SH-SY5Y (cell line): ENCODE data around the gene PPA2.

Experiments used
- GATA2 ChIP-seq: IDR thresholded peaks from 2 replicates; pipeline ENCODE4 v1.6.1; 2011; ENCODE audit warnings: mild to moderate bottlenecking, low read depth, low read length
- GATA3 ChIP-seq: IDR thresholded peaks from 2 replicates; pipeline ENCODE4 v1.6.1; 2011; ENCODE audit warnings: low read depth, mild to moderate bottlenecking, low read length, moderate library complexity

PPA2 gene

DNA sequence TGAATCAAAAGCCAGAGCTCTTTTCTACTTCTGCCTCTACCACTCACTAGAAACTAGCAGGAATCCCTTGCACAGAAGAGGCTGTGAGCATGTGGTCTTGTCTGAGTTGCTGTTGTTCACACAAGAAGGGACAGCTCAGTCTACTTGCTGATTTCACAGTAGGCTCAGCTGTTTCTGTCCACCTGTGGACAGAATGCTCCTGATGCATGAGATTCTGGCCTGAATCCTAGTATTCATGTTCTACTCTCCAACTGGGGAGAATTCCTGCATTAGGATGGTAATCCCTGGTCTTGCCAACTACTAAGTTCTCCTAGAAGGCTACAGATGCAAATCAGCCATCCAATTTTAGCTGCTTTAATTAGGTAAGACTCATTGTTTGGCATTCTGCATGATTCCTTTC, 112.8 kb downstream of the PPA2 start:
- TF ChIP-seq GATA3 = no peak
- no peak for TF ChIP-seq GATA2

GRCh38 chr4:105357258-105357980, 116.4 kb downstream of the PPA2 start:
- TF ChIP-seq GATA2 = peak; percentile 38; the same call in 1 of the 2 replicates
- peak; percentile 54 for TF ChIP-seq GATA3

DNA sequence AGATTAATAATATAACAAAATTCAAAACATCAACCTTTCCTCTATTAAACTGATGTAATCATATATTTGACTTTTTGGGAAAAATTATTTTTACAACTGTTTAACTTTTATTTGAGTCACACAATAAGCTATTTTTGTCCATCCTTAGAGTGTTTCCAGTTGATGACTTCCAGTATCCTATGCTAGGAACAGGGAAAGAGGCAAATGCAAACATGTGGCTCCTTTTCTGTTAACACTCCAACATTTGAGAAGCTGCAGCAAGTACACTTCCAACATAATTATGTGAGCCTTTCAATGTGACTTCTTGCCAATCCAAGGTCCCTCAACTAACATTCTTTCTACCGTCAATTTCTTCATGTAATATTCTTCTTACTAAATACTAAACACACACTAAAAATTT, 117.7 kb downstream of the PPA2 start:
- TF ChIP-seq GATA2 = no peak
- TF ChIP-seq GATA3 = no peak

DNA sequence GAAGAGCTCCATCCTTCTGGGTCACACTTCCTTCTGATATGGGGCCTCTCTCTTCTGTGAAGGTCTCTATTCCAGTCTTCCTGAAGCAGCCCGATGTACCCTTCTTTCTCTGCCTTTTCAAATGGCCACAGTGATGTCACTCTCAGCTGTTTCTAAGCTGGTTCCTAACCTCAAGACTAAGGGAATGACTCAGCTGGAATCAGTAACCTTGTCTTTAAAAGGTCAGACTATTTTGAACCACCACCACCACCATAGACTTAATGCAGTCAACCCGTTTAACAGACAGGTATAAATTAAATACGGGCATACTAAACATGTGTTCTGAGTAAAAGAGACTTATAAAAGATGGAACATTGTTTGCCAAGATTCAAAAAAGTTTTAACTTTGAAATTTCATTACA, 121.0 kb downstream of the PPA2 start:
- no peak for TF ChIP-seq GATA2
- no peak for TF ChIP-seq GATA3

DNA sequence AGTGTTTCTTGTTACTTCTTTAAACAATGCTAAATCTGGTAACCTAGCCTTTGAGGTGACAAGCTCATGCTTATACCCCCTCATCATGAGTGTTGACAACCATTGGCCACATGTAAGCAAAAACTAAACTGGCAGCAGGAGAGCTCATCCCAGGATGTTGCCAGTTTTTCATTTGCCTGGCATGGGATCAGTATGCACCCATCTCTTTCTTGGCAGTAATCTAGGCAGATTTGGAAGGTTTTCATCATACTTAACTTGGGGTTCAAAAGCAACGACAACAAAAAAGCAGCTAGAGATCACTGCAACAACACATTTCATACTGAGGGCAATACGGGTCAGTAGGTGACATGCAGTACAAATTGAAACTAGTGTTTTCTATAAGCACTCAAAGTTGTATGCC, 122.0 kb downstream of the PPA2 start:
- no peak for TF ChIP-seq GATA2
- no peak for TF ChIP-seq GATA3

GRCh38 chr4:105350859-105351490, 122.9 kb downstream of the PPA2 start:
- TF ChIP-seq GATA2 = no peak
- TF ChIP-seq GATA3 = no peak

- no peak for TF ChIP-seq GATA3
- TF ChIP-seq GATA2 = no peak
Measured at GRCh38 chr4:105348719-105349118, 125.1 kb downstream of the PPA2 start.

DNA sequence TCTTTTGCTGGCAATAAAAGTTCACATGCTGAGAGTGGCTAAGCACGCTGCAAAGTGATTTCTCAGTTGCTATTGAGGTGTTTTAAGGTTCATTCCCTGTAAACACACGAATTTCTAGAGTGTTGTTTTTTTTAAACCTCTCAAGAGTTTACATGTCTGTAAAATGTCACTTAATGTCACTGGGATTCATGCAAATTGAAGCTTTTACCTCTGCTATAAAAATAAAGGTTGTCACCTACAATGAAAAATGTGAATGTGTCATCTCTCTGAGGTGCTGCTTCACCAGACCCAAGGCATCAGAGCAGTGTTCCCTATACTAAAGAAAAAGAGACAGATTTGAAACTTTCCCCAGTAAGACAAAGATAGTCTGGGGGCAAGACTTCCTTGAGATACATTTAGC, 127.0 kb downstream of the PPA2 start:
- TF ChIP-seq GATA3 (no peak), GATA2 (no peak)

- no peak for TF ChIP-seq GATA3
- TF ChIP-seq GATA2 = no peak
Measured at GRCh38 chr4:105345838-105346237, 128.0 kb downstream of the PPA2 start.

- TF ChIP-seq GATA3 = no peak
- peak; percentile 43 for TF ChIP-seq GATA2
Measured at GRCh38 chr4:105345358-105345757, 128.5 kb downstream of the PPA2 start.

GRCh38 chr4:105344141-105344540, 129.7 kb downstream of the PPA2 start:
- TF ChIP-seq GATA3 (no peak), GATA2 (no peak)

DNA sequence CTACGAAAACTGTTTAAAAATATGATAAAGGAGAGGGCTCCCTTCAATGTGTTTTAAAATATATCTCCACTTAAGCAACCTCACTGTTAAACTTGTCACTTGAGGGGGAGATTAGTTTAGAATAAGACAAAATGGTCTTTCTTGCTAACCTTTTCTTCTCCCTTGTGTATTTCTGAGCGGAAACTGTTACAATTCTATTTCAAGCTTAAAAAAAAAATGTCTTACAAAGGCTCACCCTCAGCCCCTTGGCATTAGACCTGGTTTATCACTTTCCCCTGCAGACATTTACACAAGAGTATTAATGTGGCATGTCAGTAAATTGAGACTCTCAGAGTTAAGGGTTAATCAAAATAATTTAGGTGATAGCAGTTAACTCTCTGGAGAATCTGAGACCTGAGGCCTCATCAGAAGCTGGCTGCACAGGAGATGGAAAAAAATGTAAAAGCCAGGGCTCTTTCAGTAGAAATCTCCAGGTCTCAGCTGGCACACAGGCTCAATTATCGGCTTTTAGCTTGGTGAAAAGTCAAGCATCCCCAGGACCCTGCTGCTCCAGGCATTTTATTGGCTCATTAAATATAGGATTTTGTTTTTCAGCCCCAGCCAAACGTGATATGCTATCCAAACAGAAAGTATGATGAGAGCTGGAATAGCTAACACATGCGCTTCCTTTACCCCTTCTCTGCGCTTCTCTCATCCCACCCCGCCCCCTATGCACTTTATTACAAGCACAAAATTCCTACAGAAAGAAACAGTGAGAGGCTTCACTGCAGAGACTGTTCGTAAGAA, 130.5 kb downstream of the PPA2 start:
- TF ChIP-seq GATA3 (0 out of 2 replicates have a peak, but pooled peaks have one; percentile 26), GATA2 (peak; percentile 77)

- no peak for TF ChIP-seq GATA3
- TF ChIP-seq GATA2 = no peak
Measured at GRCh38 chr4:105329081-105329480, 144.8 kb downstream of the PPA2 start.

DNA sequence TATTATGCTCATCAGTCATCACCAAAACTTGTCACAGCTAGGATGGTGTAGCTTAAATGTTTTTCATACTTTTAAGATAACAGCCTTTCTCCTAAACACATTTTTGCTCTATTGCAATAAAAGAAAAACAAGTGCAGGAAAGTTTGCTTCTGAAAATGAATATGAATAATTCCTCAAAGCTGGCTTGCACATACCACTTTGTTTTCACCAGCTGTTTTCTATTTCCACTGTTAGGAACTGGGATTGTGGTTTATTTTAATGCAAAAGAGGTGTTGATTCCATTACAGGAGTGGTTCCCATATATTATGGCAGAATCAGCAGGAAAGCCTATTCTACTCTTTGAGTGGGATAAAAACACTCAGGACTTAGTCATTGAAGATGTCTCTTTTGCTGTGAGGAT, 145.9 kb downstream of the PPA2 start:
- TF ChIP-seq GATA2 (no peak), GATA3 (no peak)
